ENCODE data around the gene LTF. TPM values are rescaled to one million over a fixed set of nuclear protein-coding genes. Genes with fewer than 3 reads are reported as not detected.

Gene LTF
- total RNA-seq, 1 donor from 2014 or later = 14.3 TPM

DNA sequence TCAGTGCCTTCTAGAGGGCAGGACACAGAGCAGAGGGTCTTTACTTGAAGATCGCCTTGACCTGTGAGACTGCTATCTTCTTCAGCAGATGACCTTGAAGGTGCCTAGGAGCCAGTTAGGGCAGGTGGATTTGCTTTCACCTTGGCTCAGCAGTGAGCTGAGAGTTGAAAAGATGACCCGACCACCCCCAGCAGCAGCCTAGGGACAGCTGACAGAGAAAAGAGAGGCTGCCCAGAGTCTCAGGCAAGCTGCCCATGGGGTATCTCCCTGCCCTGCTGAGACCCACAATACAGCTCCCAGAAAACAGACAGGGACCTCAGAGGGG is 453 bp upstream of the LTF start:
- TF ChIP-seq, protein P1, sequence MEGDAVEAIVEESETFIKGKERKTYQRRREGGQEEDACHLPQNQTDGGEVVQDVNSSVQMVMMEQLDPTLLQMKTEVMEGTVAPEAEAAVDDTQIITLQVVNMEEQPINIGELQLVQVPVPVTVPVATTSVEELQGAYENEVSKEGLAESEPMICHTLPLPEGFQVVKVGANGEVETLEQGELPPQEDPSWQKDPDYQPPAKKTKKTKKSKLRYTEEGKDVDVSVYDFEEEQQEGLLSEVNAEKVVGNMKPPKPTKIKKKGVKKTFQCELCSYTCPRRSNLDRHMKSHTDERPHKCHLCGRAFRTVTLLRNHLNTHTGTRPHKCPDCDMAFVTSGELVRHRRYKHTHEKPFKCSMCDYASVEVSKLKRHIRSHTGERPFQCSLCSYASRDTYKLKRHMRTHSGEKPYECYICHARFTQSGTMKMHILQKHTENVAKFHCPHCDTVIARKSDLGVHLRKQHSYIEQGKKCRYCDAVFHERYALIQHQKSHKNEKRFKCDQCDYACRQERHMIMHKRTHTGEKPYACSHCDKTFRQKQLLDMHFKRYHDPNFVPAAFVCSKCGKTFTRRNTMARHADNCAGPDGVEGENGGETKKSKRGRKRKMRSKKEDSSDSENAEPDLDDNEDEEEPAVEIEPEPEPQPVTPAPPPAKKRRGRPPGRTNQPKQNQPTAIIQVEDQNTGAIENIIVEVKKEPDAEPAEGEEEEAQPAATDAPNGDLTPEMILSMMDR (IDR thresholded peaks at IDR 0.05) = no peak
- H3K4me3 ChIP-seq = no peak overlapping the region
- H3K27ac ChIP-seq = no peak overlapping the region
- DNase-seq = no peak
- peaks cover 14% of the 10 kb centered on the region for H3K4me1 ChIP-seq
- no peaks in the 10 kb centered on the region for H3K9me3 ChIP-seq
- H3K27me3 ChIP-seq = peaks cover 25% of the 10 kb centered on the region
- intact Hi-C loops (cut with DNase I) = no loop called here
- no peak for ATAC-seq
- no peaks in the 10 kb centered on the region for H3K36me3 ChIP-seq

DNA sequence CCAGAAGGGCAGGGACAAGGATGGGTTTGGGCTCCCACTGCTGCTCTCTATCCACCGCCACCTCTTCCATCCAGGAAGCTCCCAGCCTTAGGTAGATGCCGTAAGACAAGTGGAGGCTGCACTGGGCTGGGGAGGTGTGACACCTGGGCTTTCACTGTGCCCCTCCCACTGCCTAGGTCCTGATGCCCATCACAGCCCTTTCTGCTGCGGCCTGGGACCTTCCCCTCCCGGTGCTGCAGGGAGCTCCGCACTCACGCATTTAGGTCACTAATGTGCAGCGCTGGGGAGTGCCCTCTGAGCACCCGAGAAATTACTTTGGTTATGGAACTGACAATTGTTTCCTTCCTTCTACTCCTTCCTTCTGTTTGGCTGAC is 850 bp downstream of the LTF start:
- ATAC-seq = peak; percentile 5

DNA sequence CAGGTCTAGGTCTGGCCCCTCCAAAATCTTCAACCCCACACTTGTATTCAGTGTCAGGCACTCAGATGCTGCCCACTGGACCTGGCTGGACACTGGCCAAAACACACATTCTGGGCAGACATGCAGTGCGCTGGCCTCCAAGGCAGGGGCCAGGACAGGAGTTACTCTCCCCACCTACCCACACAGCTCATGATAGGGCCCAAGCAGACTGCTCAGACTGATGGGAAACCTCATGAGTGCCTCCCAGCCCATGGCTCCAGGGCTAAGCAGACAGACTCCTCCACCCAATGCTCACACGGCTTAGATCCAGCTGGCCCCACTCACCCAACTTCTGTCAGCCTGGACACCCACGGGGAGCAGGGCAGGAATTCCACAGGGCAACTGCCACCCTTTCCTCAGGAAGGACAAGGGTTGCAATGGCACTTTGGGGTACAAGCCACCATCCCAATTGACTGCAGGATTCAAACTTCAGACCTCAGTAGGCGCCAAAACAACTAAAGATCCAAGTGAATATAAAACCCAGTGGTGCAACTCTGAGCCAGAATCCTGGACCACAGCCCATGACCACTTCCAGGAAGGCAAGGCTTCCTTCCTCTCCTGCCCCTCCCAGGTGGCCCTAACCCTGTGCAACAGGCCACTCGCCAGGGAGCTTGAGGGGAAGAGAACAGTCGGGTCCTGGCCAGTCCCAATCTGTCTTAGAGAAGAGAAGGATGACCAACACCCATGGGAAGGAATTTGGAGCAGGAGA is 1.4 kb downstream of the LTF start:
- DNase-seq = no peak
- peak overlapping the region; percentile 21 for H3K4me3 ChIP-seq
- ATAC-seq = peak; percentile 43

More for the DNA sequence above, 850 bp downstream of the LTF start:
- Histone ChIP-seq H3K9me3 (no peaks in the 10 kb centered on the region), H3K4me1 (peaks cover 14% of the 10 kb centered on the region), H3K36me3 (no peaks in the 10 kb centered on the region), H3K27me3 (peaks cover 25% of the 10 kb centered on the region), H3K4me3 (peak overlapping the region; percentile 21), H3K27ac (no peak overlapping the region)
- intact Hi-C loops (cut with DNase I) = no loop called here
- TF ChIP-seq, protein P1 (IDR thresholded peaks at IDR 0.05) = no peak
- DNase-seq = no peak

DNA sequence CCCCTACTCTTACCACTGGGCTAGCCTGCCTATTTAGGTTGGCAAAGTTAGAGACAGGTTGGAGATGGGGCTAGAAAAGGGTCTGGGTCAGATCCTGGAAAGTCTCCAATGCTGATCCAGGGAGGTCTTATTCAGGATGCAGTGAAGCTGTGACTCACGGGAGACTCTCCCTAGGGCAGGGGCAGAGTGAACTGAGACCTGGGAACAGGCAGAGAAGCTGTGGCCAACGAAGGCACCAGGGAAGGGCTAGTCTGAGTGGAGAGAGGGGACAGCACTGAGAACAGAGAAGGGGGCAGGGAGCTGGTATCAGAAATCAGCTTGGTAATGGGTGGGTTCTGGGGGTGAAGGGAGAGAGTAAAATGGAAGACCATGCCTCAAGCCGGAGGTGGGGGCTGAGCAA is 2.2 kb downstream of the LTF start:
- ATAC-seq (peak; percentile 3), DNase-seq (no peak)
- Histone ChIP-seq H3K4me1 (peaks cover 14% of the 10 kb centered on the region), H3K27me3 (peaks cover 25% of the 10 kb centered on the region), H3K9me3 (no peaks in the 10 kb centered on the region), H3K36me3 (no peaks in the 10 kb centered on the region), H3K4me3 (peak overlapping the region; percentile 21), H3K27ac (peak overlapping the region; percentile 55)
- TF ChIP-seq, protein P1 (IDR thresholded peaks at IDR 0.05) = no peak
- intact Hi-C loops (cut with DNase I) = no loop called here

More for the DNA sequence above, 1.4 kb downstream of the LTF start:
- H3K9me3 ChIP-seq = no peaks in the 10 kb centered on the region
- intact Hi-C loops (cut with DNase I) = no loop called here
- H3K27ac ChIP-seq = peak overlapping the region; percentile 55
- TF ChIP-seq, protein P1 (IDR thresholded peaks at IDR 0.05) = no peak
- H3K36me3 ChIP-seq = no peaks in the 10 kb centered on the region
- H3K4me1 ChIP-seq = peaks cover 14% of the 10 kb centered on the region
- H3K27me3 ChIP-seq = peaks cover 25% of the 10 kb centered on the region

DNA sequence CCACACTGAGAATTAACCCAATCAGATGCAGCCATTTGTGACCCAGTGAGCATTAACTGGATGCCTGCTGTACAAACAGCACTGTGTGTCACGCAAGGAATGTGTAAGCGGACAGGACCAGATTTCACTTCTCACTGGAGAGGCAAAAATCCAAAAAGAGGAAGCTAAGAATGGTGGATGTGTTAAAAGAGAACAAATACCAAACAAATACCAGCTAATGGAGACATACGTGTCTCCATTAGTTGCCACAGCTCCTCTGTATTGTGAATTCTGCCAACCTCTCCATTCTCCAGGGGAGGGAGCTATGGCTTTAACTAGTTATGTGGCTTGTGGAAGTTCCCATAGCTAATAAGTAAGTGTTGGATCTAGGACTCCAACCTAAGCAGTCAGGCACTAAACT is 2.6 kb downstream of the LTF start:
- Histone ChIP-seq H3K36me3 (no peaks in the 10 kb centered on the region), H3K27me3 (peaks cover 25% of the 10 kb centered on the region), H3K4me3 (peak overlapping the region; percentile 21), H3K27ac (peak overlapping the region; percentile 55), H3K4me1 (peaks cover 14% of the 10 kb centered on the region), H3K9me3 (no peaks in the 10 kb centered on the region)
- ATAC-seq (peak; percentile 25), DNase-seq (no peak)
- TF ChIP-seq, protein P1 (IDR thresholded peaks at IDR 0.05) = no peak
- intact Hi-C loops (cut with DNase I) = no loop called here
